ENCODE results near the gene ALDH1A1.

ALDH1A1 gene

GRCh38 chr9:72896439-72896838 is 56.4 kb downstream of the ALDH1A1 start:
- no peak for TF ChIP-seq CTCF (IDR thresholded peaks at IDR 0.05)

GRCh38 chr9:72895122-72895521 is 57.7 kb downstream of the ALDH1A1 start:
- TF ChIP-seq CTCF (IDR thresholded peaks at IDR 0.05): no peak

GRCh38 chr9:72894342-72894741 is 58.5 kb downstream of the ALDH1A1 start:
- TF ChIP-seq CTCF (IDR thresholded peaks at IDR 0.05): no peak

- TF ChIP-seq CTCF (IDR thresholded peaks at IDR 0.05): no peak
These were observed 59.4 kb downstream of the ALDH1A1 start for GRCh38 chr9:72893437-72893836.

- no peak for TF ChIP-seq CTCF (IDR thresholded peaks at IDR 0.05)
These were observed 61.8 kb downstream of the ALDH1A1 start for GRCh38 chr9:72891043-72891442.

- TF ChIP-seq CTCF (IDR thresholded peaks at IDR 0.05): no peak
These were observed 63.9 kb downstream of the ALDH1A1 start for GRCh38 chr9:72888943-72889342.

GRCh38 chr9:72888067-72888466 is 64.8 kb downstream of the ALDH1A1 start:
- no peak for TF ChIP-seq CTCF (IDR thresholded peaks at IDR 0.05)

GRCh38 chr9:72886386-72886785 is 66.5 kb downstream of the ALDH1A1 start:
- TF ChIP-seq CTCF (IDR thresholded peaks at IDR 0.05): no peak

Data from LNCAP (cell line).